Measurements from ENCODE around the gene XXYLT1.
A peak's percentile ranks its signal among the peaks of the same experiment; 100 is the strongest.
"Not testable (repeated sequence)": the region's sequence is repeated elsewhere in the genome, so short reads cannot be mapped to it uniquely, and the experiment has no call there.

The XXYLT1 gene

GRCh38 chr3:195107031-195107430, 163.9 kb downstream of the XXYLT1 start:
- not testable (repeated sequence) for DNase-seq

DNA sequence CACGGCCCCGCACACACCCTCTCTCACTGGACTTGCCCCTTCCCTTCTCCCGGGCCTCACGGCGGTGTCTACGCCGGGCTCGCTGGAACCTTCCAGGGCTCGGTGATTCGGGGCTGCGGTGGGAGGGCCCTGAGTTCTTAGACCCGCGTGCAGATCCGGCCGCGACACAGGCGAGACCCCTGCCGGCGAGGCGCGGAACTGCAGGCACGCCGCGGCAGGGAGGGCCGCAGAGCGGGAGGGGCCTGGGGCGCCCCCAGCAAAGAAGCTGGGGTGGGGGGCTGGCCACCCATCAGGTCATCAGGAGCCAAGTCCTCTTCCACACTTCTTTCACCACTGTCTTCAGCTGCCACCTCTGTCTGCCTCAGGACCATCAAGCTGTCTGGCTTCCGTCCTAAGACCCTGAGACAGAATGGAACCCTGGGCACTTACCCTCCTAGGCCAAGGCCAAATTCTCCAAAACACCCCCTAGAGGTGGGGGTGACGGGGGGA, 164.5 kb downstream of the XXYLT1 start:
- peak; percentile 59 for DNase-seq

- DNase-seq, result no peak
Measured at GRCh38 chr3:195105841-195106417, 165.0 kb downstream of the XXYLT1 start.

GRCh38 chr3:195105389-195105788, 165.6 kb downstream of the XXYLT1 start:
- DNase-seq, result no peak

GRCh38 chr3:195104340-195104739, 166.6 kb downstream of the XXYLT1 start:
- no peak for DNase-seq

DNA sequence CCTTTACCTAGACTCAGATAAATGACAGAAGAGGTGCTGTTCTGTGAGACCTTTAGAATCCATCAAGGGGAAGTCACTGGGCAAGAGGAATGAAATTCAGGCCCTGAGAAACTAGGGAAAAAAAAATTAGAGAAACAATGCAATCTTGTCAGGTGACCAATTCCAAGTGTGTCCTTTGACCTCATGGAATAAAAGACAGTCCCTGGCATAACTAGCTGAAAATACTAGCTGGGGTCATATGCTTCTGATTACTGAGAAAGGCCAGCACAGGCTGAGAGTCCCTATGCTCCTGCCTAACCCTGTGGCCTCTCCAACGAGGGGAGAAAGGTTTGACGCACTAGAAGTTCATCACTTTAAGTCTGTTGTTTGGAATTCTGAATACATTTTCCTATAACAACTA, 167.3 kb downstream of the XXYLT1 start:
- DNase-seq, result no peak

GRCh38 chr3:195102609-195103467, 168.1 kb downstream of the XXYLT1 start:
- no peak for DNase-seq

DNA sequence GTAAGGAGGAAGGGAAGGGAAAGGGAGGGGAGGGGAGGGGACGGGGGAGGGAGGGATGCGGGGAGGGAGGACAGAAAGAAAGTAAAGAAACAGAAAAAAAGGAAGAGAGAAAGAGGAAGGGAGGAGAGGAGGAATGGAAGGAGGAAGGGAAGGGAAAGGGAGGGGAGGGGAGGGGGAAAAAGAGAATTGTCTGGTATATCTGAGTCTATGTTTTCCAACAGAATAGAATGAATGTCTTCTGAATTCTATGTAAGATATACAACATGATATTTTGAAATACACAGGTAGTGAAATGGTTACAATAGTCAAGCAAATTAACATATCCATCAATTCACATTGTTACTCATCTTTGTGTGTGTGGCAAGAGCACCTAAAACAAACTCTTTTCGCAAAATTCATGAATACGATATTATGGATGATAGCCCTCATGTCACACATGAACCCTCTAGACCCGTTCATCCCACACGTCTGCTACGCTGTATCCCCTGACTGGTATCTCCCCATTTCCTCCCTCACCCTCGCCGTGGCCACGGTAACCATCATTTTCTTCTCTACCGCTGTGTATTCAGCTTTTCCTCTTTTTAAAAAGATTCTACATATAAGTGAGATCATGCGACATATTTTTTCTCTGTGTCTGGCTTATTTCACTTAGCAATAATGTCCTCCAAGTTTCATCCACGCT, 168.9 kb downstream of the XXYLT1 start:
- no peak for DNase-seq

DNA sequence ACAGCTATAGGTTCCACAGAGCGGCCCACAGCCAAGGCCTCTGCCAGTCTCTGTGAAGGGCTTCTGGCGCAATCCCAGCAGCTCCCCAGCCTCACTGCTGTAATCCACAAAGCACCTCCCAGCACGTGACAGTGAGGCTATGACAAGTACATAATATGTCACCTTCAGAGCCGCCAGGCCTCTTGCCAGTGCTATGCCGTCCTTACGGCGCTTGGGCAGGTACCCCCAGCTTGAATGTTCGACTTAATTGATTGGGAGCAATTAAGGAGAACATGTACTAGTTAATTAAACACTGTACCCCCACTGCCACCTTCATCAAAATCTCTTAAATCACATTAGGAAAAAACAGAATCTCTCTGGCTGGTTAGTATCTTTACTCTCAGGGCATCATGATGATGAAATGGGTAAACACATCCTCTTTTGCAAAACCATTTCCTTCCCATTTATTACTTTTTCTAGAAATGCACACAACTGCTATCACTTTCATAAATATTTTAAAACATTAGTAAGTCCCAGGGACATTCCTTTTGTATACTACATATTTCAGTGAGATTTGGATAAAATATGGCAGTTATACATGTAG, 169.9 kb downstream of the XXYLT1 start:
- no peak for DNase-seq

GRCh38 chr3:195099951-195100785, 170.8 kb downstream of the XXYLT1 start:
- DNase-seq, result no peak

GRCh38 chr3:195098741-195099525, 172.0 kb downstream of the XXYLT1 start:
- DNase-seq, result no peak

- DNase-seq, result no peak
Measured at GRCh38 chr3:195097331-195098255, 173.4 kb downstream of the XXYLT1 start.

DNA sequence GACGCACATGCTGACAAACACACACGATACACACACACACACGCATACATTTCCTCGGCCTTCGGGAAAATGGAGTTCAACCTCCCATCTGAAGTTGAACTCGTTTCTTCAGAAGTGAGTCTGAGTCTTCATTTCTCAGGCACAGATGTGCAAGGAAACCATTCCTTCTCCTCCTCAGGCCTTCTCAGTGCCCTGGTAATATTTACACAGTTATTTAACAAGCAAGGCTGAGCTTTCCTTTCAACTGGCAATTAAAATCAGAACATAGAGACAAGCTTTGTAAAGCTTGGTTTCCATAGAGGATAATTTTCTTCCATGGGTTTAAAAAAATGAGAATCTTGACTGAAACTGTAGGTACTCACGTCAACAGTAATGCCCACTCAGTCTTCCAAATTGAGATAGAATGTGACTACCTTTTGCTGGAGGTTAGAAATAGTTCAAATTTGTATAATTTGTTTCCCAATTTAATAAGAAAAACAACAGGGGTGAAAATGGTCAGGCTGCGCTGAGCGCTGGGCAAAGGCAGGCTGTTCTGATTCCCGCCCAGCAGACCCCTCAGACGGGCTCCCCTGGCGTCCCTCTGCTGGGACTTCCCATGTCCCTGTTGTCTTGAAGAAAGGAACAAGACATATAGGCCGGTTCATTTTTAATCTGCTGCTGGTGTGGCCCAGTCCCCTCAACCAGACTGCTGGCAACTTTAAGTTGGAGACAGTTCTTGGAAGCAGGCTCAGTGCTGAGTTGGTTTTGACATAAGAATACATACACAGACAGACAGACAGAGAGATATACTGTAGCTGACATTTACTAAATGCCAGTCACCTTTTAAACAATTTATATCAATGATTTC, 174.3 kb downstream of the XXYLT1 start:
- DNase-seq, result no peak

DNA sequence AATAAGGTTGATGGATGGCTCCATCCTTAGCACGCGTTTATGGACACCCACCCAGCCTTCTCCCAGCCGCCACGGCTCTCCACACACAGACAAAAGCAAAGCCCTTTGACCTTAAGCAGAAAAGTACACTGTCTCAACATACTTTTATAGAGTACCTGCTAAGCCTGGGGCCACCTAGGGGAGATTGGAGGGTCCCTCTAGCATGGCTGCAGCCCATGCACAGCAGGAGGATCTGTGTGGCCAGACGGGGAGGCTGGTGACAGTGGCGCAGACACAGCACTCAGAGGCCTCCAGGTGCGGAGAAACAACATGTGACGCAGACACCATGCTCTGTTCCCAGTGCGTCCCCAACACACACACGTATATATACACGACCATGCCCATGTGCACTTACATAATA, 174.9 kb downstream of the XXYLT1 start:
- DNase-seq, result no peak

- no peak for DNase-seq
Measured at GRCh38 chr3:195095704-195096036, 175.3 kb downstream of the XXYLT1 start.

DNA sequence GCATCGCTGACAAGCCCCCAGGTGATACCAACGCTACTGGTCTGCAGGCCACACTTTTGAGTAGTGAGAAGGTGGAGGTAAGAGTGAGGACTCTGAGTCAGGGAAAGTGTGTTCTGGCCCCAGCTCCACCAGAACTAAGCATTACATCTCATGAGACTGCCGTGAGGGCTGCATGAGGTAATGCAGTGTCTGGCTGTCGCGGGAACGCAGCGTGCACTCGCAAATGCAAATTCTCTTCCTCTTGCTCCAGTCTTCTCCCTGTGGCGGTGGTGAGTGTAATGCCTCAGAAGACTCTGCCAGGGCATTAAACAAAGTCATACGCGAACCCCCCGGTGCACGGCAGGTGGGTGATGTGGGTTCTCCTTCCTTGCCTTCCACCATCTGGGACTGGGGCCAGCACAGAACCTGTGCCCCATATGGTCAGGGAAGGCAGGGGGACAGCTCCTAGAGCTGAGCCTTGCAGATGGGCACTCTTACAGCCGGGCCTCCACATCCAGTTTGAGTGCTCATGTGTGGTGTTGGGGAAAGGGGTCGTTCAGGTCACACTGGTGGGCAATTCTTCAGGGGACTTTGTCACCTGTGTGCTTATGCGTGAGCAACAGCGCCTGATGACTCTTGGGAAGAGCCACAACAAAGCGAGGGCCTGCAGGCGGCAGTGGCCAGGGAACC, 175.8 kb downstream of the XXYLT1 start:
- no peak for DNase-seq

GRCh38 chr3:195094191-195094921, 176.6 kb downstream of the XXYLT1 start:
- no peak for DNase-seq

- DNase-seq, result no peak
Measured at GRCh38 chr3:195093731-195094130, 177.2 kb downstream of the XXYLT1 start.
